Small intestine (tissue), 7 donors: ENCODE measurements around the gene UBE2M. TPM values are rescaled to one million over a fixed set of nuclear protein-coding genes. Genes with fewer than 3 reads are reported as not detected.
"Not testable (repeated sequence)": the region's sequence is repeated elsewhere in the genome, so short reads cannot be mapped to it uniquely, and the experiment has no call there.

Experiments used
- DNase-seq, 2 donors: peaks; one replicate each; pipeline versions ENCODE4 v3.0.0 to v3.0.0-alpha.2; 2013
- FAIRE-seq: peaks from 2 replicates; lab custom pipeline; 2012; peaks lifted over from hg19 to GRCh38; lab: Jason Lieb, UNC
- H3K27ac ChIP-seq, 3 donors: one replicate each; pipeline ENCODE4 v1.5.1; 2013; ENCODE audit warnings: low read length in 2 of 3, mild to moderate bottlenecking in 2 of 3, control low read depth in 1 of 3, inconsistent platforms in 1 of 3, low read depth in 1 of 3, moderate library complexity in 1 of 3
- H3K27me3 ChIP-seq, 3 donors: one replicate each; pipeline ENCODE4 v1.6.1; 2013; ENCODE audit warnings: low read length in 3 of 3, inconsistent platforms in 1 of 3; ENCODE audit not compliant: control insufficient read depth in 3 of 3, insufficient read depth in 3 of 3
- H3K36me3 ChIP-seq, 3 donors: one replicate each; pipeline ENCODE4 v1.6.1; 2013; ENCODE audit warnings: low read length in 3 of 3, inconsistent platforms in 1 of 3, low read depth in 1 of 3, mild to moderate bottlenecking in 1 of 3, moderate library complexity in 1 of 3; ENCODE audit not compliant: control insufficient read depth in 3 of 3, insufficient read depth in 2 of 3
- H3K4me1 ChIP-seq, 3 donors: one replicate each; pipeline ENCODE4 v1.6.1; 2013; ENCODE audit warnings: low read length in 2 of 3, inconsistent platforms in 1 of 3, low read depth in 1 of 3, mild to moderate bottlenecking in 1 of 3, moderate library complexity in 1 of 3; ENCODE audit not compliant: control insufficient read depth in 3 of 3, insufficient read depth in 2 of 3
- H3K4me3 ChIP-seq, 3 donors: one replicate each; pipeline ENCODE4 v1.5.1; 2013; ENCODE audit warnings: low read length in 3 of 3, control low read depth in 1 of 3, inconsistent platforms in 1 of 3, low read depth in 1 of 3, mild to moderate bottlenecking in 1 of 3, moderate library complexity in 1 of 3
- H3K9me3 ChIP-seq, 2 donors: one replicate each; pipeline ENCODE4 v1.6.1; 2013; ENCODE audit warnings: low read depth in 1 of 2, low read length in 1 of 2; ENCODE audit not compliant: control insufficient read depth in 2 of 2, insufficient read depth in 1 of 2
- WGBS, 3 donors: extraction: QIAGEN DNeasy Blood & Tissue Kit; methylation state at CpG; one replicate each; pipeline ENCODE4 v1.1.7; 2013; 5-methylcytosine and 5-hydroxymethylcytosine counted together
- polyA plus RNA-seq, 4 donors: library from polyadenylated mRNA; stranded (reverse) in 3 of 4; unstranded in 1 of 4; fragments of 200-250 nt in 3 of 4; fragments of 120-200 nt in 1 of 4; gene quantifications; one replicate each; pipeline versions ENCODE4 v1.2.1 to v1.2.3, GENCODE V29; 2013
- donor health status: healthy with polysubstance abuse.
- donor health status: control.
- donor health status: control.
- donor health status: Bipolar disorder and iron deficiency.
- donor health status: healthy.

The UBE2M gene
- polyA plus RNA-seq, 4 donors, result 42.7 to 53.4 (median 48.9) TPM

DNA sequence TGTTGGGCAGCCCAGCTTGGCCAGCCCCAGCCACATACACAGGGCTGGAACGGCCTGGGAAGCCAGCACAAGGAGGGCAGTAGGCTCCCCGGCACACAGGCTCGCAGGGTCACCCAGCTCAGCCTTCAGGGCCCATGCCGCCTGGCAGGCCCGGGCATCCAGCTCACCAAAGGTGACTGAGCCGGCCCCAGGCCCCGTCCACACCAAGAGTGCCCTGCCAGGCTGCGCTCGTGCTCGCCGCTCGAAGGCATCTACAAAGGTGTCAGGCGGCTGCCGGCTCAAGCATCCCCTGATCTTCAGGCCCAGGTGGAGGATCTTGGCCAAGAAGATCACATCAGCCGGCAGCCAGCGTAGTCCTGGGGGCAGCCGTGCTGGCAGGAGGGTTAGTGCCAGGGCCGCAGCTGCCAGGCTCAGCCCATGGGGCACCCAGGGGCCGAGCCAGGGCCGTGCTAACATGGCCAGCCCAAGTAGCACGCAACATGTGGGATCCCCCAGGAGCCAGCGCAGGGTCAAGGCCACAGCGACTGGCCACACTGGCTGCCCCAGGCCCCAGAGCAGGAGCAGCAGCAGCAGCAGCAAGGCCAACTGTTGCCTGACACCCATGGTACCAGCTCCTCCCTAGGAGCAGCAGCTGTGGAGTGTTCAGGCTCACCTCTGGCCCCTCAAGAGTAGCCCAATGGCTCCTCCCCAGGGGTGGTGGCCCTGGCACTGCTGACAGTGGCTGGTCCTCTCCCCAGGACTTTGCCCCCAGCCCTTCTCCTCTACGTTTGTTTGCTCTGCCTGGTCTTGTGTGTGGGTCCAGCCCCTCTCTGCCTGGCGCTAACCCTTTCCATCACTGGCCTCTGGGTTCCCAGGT, 46.8 kb downstream of the UBE2M start, which contains the start of gene SLC27A5:
Gene SLC27A5, minus strand, starts transcription at position 640 of the 856 bp plus-strand sequence. Its CDS starts 37 bp downstream, at position 603.
- Histone ChIP-seq H3K36me3 (peaks cover 3 to 39% (median 4%) of the 10 kb centered on the region in 3 donors), H3K9me3 (peaks cover 0 to 17% of the 10 kb centered on the region in 2 donors), H3K27me3 (no peaks in the 10 kb centered on the region), H3K27ac (peak within 1 kb of the TSS in 2 of 3 donors; percentile 8 to 45), H3K4me1 (peaks cover 4 to 39% (median 4%) of the 10 kb centered on the region in 3 donors), H3K4me3 (no peak within 1 kb of the TSS)
- DNase-seq (peak; percentile 71 to 74), FAIRE-seq (no peak)
- WGBS, 3 donors, result 75 to 85% (median 76%) methylated on average over 23 to 25 of the region's 25 CpGs

DNA sequence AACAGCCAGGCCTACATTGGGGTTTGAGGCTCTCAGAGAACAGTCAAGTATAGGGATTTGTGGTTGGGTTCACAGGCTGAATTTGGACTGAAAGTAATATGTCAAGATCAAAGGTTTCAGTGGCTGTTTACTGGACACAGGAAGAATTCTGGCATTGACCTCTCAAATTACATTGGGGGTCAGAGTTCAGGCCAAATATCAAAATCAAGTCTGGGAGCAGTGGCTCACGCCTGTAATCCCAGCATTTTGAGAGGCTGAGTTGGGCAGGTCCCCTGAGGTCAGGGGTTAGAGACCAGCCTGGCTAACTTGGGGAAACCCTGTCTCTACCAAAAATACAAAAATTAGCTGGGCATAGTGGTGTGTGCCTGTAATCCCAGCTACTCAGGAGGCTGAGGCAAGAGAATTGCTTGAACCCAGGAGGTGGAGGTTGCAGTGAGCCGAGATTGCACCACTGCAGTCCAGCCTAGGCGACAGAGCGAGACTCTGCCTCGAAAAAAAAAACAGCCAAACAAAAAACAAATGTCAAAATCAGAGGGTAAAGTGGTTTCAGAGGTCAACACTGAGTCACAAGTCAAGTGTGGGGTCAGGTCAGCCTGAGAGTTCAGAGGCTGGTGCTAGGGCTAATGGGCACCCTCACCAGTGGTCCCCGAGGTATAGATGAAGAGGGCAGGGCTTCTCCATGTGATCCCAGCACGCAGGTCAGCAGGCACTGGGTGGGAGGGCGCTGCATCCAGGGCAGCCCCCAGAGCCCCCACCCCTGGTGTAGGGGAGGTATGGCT, 48.1 kb downstream of the UBE2M start:
- Histone ChIP-seq H3K36me3 (peaks cover 0 to 26% (median 0%) of the 10 kb centered on the region in 3 donors), H3K27ac (no peak overlapping the region), H3K9me3 (peaks cover 0 to 17% of the 10 kb centered on the region in 2 donors), H3K4me3 (no peak overlapping the region), H3K4me1 (peaks cover 4 to 34% (median 4%) of the 10 kb centered on the region in 3 donors), H3K27me3 (no peaks in the 10 kb centered on the region)
- 82 to 90% (median 89%) methylated on average over 8 of the region's 8 CpGs for WGBS, 3 donors
- FAIRE-seq, result no peak
- no peak for DNase-seq

DNA sequence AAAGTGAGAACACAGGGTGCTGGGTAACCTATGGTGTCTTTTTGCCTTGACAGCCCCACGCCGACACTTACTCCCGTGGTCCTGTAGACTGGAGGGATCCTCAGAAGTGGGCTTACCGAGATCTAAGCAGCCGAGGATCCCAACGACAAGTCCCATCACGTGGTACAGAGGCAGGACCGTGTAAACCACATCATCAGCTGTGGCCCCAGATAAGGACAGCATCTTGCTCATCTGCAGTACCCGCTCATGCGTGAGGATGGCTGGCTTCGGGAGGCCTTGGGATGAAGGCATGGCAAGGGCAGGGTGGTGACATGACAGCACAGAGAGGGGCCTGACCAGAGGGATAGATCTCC, 48.7 kb downstream of the UBE2M start:
- WGBS, 3 donors, result 86 to 91% (median 91%) methylated on average over 11 of the region's 11 CpGs
- FAIRE-seq, result no peak

DNA sequence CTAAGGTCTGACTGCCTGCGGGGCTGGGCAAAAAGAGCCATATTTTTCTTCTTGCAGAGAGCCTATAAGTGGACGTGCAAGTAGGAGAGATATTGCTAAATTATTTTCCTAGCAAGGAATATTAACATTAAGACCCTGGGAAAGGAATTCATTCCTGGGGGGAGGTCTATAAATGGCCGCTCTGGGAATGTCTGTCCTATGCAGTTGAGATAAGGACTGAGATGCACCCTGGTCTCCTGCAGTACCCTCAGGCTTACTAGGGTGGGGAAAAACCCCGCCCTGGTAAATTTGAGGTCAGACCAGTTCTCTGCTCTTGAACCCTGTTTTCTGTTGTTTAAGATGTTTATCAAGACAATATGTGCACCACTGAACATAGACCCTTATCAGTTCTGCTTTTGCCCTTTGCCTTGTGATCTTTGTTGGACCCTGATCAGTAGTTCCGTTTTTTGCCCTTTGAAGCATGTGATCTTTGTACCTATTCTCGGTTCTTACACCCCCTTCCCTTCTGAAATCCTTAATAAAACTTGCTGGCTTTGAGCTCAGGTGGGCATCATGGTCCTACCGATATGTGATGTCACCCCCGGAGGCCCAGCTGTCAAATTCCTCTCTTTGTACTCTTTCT, 50.7 kb downstream of the UBE2M start:
- not testable (repeated sequence) for H3K36me3 ChIP-seq, H3K27me3 ChIP-seq, H3K27ac ChIP-seq, DNase-seq, FAIRE-seq, H3K4me3 ChIP-seq
- H3K4me1 ChIP-seq, result peaks cover 0 to 16% (median 0%) of the 10 kb centered on the region in 3 donors
- 70 to 74% (median 70%) methylated on average over 7 to 8 of the region's 8 CpGs for WGBS, 3 donors
- H3K9me3 ChIP-seq, result peaks cover 0 to 17% of the 10 kb centered on the region in 2 donors

More for the DNA sequence above, 48.7 kb downstream of the UBE2M start:
- Histone ChIP-seq H3K27me3 (no peaks in the 10 kb centered on the region), H3K36me3 (peaks cover 0 to 23% (median 0%) of the 10 kb centered on the region in 3 donors), H3K27ac (no peak overlapping the region), H3K4me3 (no peak overlapping the region), H3K9me3 (peaks cover 0 to 17% of the 10 kb centered on the region in 2 donors), H3K4me1 (peaks cover 4 to 32% (median 4%) of the 10 kb centered on the region in 3 donors)
- no peak for DNase-seq

Other genes starting within 250 kb of the UBE2M start
- 1 to 10 TPM in 2 of 4 donors, under 1 TPM in 2; 0.67 to 3.2 (median 1.0) TPM for gene ZSCAN22, start 231.6 kb downstream of the UBE2M start, polyA plus RNA-seq
- 10 to 100 TPM in 1 of 4 donors, 1 to 10 TPM in 1, under 1 TPM in 1, not detected in 1; 0.64 to 45.9 (median 9.3) TPM for gene A1BG, start 205.1 kb downstream of the UBE2M start, polyA plus RNA-seq
- gene ZNF497, start 195.9 kb downstream of the UBE2M start, polyA plus RNA-seq, result 1 to 10 TPM in 1 of 4 donors, under 1 TPM in 2, not detected in 1; 0.22 to 2.3 (median 0.82) TPM
- gene ZNF837, start 177.6 kb downstream of the UBE2M start, polyA plus RNA-seq, result 1 to 10 TPM; 2.9 to 5.3 (median 3.8) TPM
- 1,000 to 10,000 TPM in 3 of 4 donors, 100 to 1,000 TPM in 1; 863 to 1,751 (median 1,458) TPM for gene RPS5, start 171.3 kb downstream of the UBE2M start, polyA plus RNA-seq
- not detected for gene RNF225, start 163.0 kb downstream of the UBE2M start, polyA plus RNA-seq
- gene ZNF584, start 150.0 kb downstream of the UBE2M start, polyA plus RNA-seq, result 1 to 10 TPM; 1.8 to 7.6 (median 6.0) TPM
- gene ZNF132, start 118.5 kb downstream of the UBE2M start, polyA plus RNA-seq, result 1 to 10 TPM in 2 of 4 donors, under 1 TPM in 2; 0.22 to 7.9 (median 0.78) TPM
- gene ZNF324B, start 107.0 kb downstream of the UBE2M start, polyA plus RNA-seq, result 1 to 10 TPM; 1.1 to 4.9 (median 2.1) TPM
- 1 to 10 TPM; 3.2 to 5.8 (median 4.2) TPM for gene ZNF324, start 91.5 kb downstream of the UBE2M start, polyA plus RNA-seq
- gene ZNF446, start 82.3 kb downstream of the UBE2M start, polyA plus RNA-seq, result 10 to 100 TPM in 1 of 4 donors, 1 to 10 TPM in 3; 7.3 to 11.4 (median 8.6) TPM
- 10 to 100 TPM in 1 of 4 donors, 1 to 10 TPM in 3; 2.2 to 17.0 (median 6.1) TPM for gene SLC27A5, start 46.6 kb downstream of the UBE2M start, polyA plus RNA-seq
- 10 to 100 TPM in 1 of 4 donors, 1 to 10 TPM in 3; 4.7 to 11.4 (median 6.9) TPM for gene ZBTB45, start 38.8 kb downstream of the UBE2M start, polyA plus RNA-seq
- gene TRIM28, start 14.5 kb downstream of the UBE2M start, polyA plus RNA-seq, result 100 to 1,000 TPM; 151 to 331 (median 177) TPM
- gene CHMP2A, start 3.5 kb downstream of the UBE2M start, polyA plus RNA-seq, result 100 to 1,000 TPM; 131 to 384 (median 235) TPM
- gene MZF1, start 14.7 kb upstream of the UBE2M start, polyA plus RNA-seq, result 10 to 100 TPM; 17.5 to 64.0 (median 30.8) TPM